Stomach (tissue), 9 donors: Measurements from ENCODE around the gene NPAS1. TPM values are rescaled to one million over a fixed set of nuclear protein-coding genes. Genes with fewer than 3 reads are reported as not detected.

ENCODE experiments used
- DNase-seq, 2 donors: peaks; one replicate each; pipeline versions ENCODE4 v3.0.0 to v3.0.0-alpha.2; 2013 to 2019
- H3K27ac ChIP-seq, 5 donors: fragments of 200-600 bp in 4 of 5; sonication (generic) in 4 of 5; one replicate each; pipeline ENCODE4 v1.5.1; 2013 to 2019; ENCODE audit warnings: mild to moderate bottlenecking in 1 of 5, moderate library complexity in 1 of 5
- H3K27me3 ChIP-seq, 3 donors: fragments of 200-600 bp; sonication (generic); one replicate each; pipeline ENCODE4 v1.5.1; 2017 to 2019; ENCODE audit warnings: mixed run types in 1 of 3
- H3K36me3 ChIP-seq, 4 donors: fragments of 200-600 bp; sonication (generic); 1 replicate in 3 of 4; 2 replicates in 1 of 4; pipeline ENCODE4 v1.5.1; 2016 to 2019
- H3K4me1 ChIP-seq, 4 donors: fragments of 200-600 bp; sonication (generic); one replicate each; pipeline ENCODE4 v1.5.1; 2016 to 2019
- H3K4me3 ChIP-seq, 4 donors: fragments of 200-600 bp; sonication (generic) in 3 of 4; one replicate each; pipeline ENCODE4 v1.5.1; 2016 to 2019; ENCODE audit warnings: mild to moderate bottlenecking in 1 of 4
- H3K9me3 ChIP-seq, 4 donors: fragments of 200-600 bp; sonication (generic); one replicate each; pipeline ENCODE4 v1.5.1; 2016 to 2019
- CTCF ChIP-seq, 7 experiments: fragments of 450-650 bp in 4 of 7; fragments of 200-600 bp in 3 of 7; sonication (generic) in 3 of 7; IDR thresholded peaks; one replicate each; pipeline ENCODE4 v1.5.1; 2016 to 2019; ENCODE audit warnings: antibody characterized with exemption in 7 of 7, control low read depth in 2 of 7, mild to moderate bottlenecking in 1 of 7
- EP300 ChIP-seq: sonication (generic); formaldehyde crosslinking; IDR thresholded peaks from one replicate; pipeline ENCODE4 v1.6.1; 2017; ENCODE audit warnings: antibody characterized with exemption
- POLR2A ChIP-seq, 4 donors: fragments of 450-650 bp; IDR thresholded peaks; one replicate each; pipeline ENCODE4 v1.6.1; 2016; ENCODE audit warnings: antibody characterized with exemption in 4 of 4, control low read depth in 2 of 4, mild to moderate bottlenecking in 1 of 4, moderate library complexity in 1 of 4
- POLR2AphosphoS5 ChIP-seq, 3 donors: sonication (generic); formaldehyde crosslinking; IDR thresholded peaks; one replicate each; pipeline ENCODE4 v1.6.1; 2016; ENCODE audit warnings: antibody characterized with exemption in 3 of 3
- WGBS, 5 donors: extraction: QIAGEN DNeasy Blood & Tissue Kit in 3 of 5; methylation state at CpG; one replicate each; pipeline versions ENCODE4 v1.1.5 to v1.1.7; 2013 to 2018; 5-methylcytosine and 5-hydroxymethylcytosine counted together
- intact Hi-C: fragments of 100-400 bp; cut with DNase I; formaldehyde crosslinking; loops from one replicate; pipeline ENCODE4 v1.15.1; 2023; ENCODE audit warnings: low total_unique reads
- polyA plus RNA-seq, 3 donors: library from polyadenylated mRNA; stranded (reverse); fragments of 200-250 nt; gene quantifications; one replicate each; pipeline ENCODE4 v1.2.3, GENCODE V29; 2013
- total RNA-seq, 5 donors: library from RNA; depleted of rRNA; stranded (reverse); fragments of >200 nt; gene quantifications; one replicate each; pipeline versions ENCODE4 v1.1.0 to v1.2.3, GENCODE V29; 2014 to 2016
- donor health status: healthy with polysubstance abuse.
- donor health status: Bipolar disorder and iron deficiency.
- donor health status: healthy.

The NPAS1 gene
- total and polyA plus RNA-seq, 8 donors = 0.72 to 8.9 (median 1.1) TPM; not detected in 3

- Histone ChIP-seq H3K27me3 (peaks cover 24 to 99% (median 86%) of the 10 kb centered on the region in 3 donors), H3K27ac (no peak overlapping the region), H3K9me3 (no peaks in the 10 kb centered on the region), H3K4me1 (peaks cover 23 to 36% (median 31%) of the 10 kb centered on the region in 4 donors), H3K36me3 (no peaks in the 10 kb centered on the region), H3K4me3 (no peak overlapping the region)
- DNase-seq = no peak
- WGBS, 5 donors = 76 to 86% (median 80%) methylated on average over 5 of the region's 5 CpGs
- no peak for TF ChIP-seq POLR2AphosphoS5 (IDR thresholded peaks at IDR 0.05)
- TF ChIP-seq POLR2A (IDR thresholded peaks at IDR 0.05) = no peak
- no peak for TF ChIP-seq EP300
- no peak for TF ChIP-seq CTCF (IDR thresholded peaks at IDR 0.05)
- intact Hi-C loops = no loop called here
Observed at GRCh38 chr19:47024502-47024901, 4.9 kb downstream of the NPAS1 start.

- Histone ChIP-seq H3K27me3 (peaks cover 14 to 97% (median 70%) of the 10 kb centered on the region in 3 donors), H3K4me3 (no peak overlapping the region), H3K9me3 (no peaks in the 10 kb centered on the region), H3K4me1 (peaks cover 6 to 19% (median 16%) of the 10 kb centered on the region in 4 donors), H3K36me3 (no peaks in the 10 kb centered on the region), H3K27ac (no peak overlapping the region)
- no peak for DNase-seq
- intact Hi-C loops = no loop called here
- 75 to 100% (median 91%) methylated on average over 2 of the region's 2 CpGs for WGBS, 5 donors
- TF ChIP-seq POLR2AphosphoS5 (IDR thresholded peaks at IDR 0.05) (no peak), EP300 (no peak), POLR2A (IDR thresholded peaks at IDR 0.05) (no peak), CTCF (IDR thresholded peaks at IDR 0.05) (no peak)
Observed at GRCh38 chr19:47026156-47026555, 6.5 kb downstream of the NPAS1 start.

- no peak for DNase-seq
- peaks cover 0 to 12% (median 9%) of the 10 kb centered on the region in 4 donors for H3K4me1 ChIP-seq
- peaks cover 14 to 97% (median 62%) of the 10 kb centered on the region in 3 donors for H3K27me3 ChIP-seq
- intact Hi-C loops = no loop called here
- H3K4me3 ChIP-seq = no peak overlapping the region
- WGBS, 5 donors = 80 to 93% (median 88%) methylated on average over 8 of the region's 8 CpGs
- H3K9me3 ChIP-seq = no peaks in the 10 kb centered on the region
- TF ChIP-seq POLR2AphosphoS5 (IDR thresholded peaks at IDR 0.05) (no peak), CTCF (IDR thresholded peaks at IDR 0.05) (no peak), EP300 (no peak), POLR2A (IDR thresholded peaks at IDR 0.05) (no peak)
- H3K27ac ChIP-seq = no peak overlapping the region
- H3K36me3 ChIP-seq = no peaks in the 10 kb centered on the region
Observed at GRCh38 chr19:47026889-47027288, 7.3 kb downstream of the NPAS1 start.

GRCh38 chr19:47027586-47028088 lies 8.0 kb downstream of the NPAS1 start:
- H3K27ac ChIP-seq = no peak overlapping the region
- no peak overlapping the region for H3K4me3 ChIP-seq
- H3K27me3 ChIP-seq = peaks cover 14 to 97% (median 55%) of the 10 kb centered on the region in 3 donors
- no peak for DNase-seq
- H3K9me3 ChIP-seq = no peaks in the 10 kb centered on the region
- intact Hi-C loops = no loop called here
- WGBS, 5 donors = 21 to 25% (median 22%) methylated on average over 9 to 12 of the region's 12 CpGs
- H3K36me3 ChIP-seq = no peaks in the 10 kb centered on the region
- no peak for TF ChIP-seq EP300
- no peak for TF ChIP-seq CTCF (IDR thresholded peaks at IDR 0.05)
- TF ChIP-seq POLR2AphosphoS5 (IDR thresholded peaks at IDR 0.05) = no peak
- TF ChIP-seq POLR2A (IDR thresholded peaks at IDR 0.05) = no peak
- peaks cover 0 to 9% (median 7%) of the 10 kb centered on the region in 4 donors for H3K4me1 ChIP-seq
